GM13977 (cell line): ENCODE measurements around the gene CNGA3.

Experiments used
- DNase-seq: peaks from one replicate; pipeline ENCODE4 v3.0.0; 2012; ENCODE audit warnings: low spot score
- in situ Hi-C: fragments of 300-500 bp; cut with MboI; formaldehyde crosslinking; loops from one replicate; pipeline ENCODE4 v1.12.0; 2022; ENCODE audit warnings: low sequenced_read_pairs, low pct_unique_long_range_greater_than_20kb, mixed read lengths, inconsistent platforms; ENCODE audit not compliant: unreplicated experiment
- TF ChIP-seq, protein P1 (sequence below): IDR thresholded peaks from 2 replicates; pipeline ENCODE4 v1.5.1; 2012; ENCODE audit warnings: mild to moderate bottlenecking, control low read depth; ENCODE audit not compliant: insufficient read depth; ENCODE audit errors: extremely low read depth, missing control alignments

Gene CNGA3

DNA sequence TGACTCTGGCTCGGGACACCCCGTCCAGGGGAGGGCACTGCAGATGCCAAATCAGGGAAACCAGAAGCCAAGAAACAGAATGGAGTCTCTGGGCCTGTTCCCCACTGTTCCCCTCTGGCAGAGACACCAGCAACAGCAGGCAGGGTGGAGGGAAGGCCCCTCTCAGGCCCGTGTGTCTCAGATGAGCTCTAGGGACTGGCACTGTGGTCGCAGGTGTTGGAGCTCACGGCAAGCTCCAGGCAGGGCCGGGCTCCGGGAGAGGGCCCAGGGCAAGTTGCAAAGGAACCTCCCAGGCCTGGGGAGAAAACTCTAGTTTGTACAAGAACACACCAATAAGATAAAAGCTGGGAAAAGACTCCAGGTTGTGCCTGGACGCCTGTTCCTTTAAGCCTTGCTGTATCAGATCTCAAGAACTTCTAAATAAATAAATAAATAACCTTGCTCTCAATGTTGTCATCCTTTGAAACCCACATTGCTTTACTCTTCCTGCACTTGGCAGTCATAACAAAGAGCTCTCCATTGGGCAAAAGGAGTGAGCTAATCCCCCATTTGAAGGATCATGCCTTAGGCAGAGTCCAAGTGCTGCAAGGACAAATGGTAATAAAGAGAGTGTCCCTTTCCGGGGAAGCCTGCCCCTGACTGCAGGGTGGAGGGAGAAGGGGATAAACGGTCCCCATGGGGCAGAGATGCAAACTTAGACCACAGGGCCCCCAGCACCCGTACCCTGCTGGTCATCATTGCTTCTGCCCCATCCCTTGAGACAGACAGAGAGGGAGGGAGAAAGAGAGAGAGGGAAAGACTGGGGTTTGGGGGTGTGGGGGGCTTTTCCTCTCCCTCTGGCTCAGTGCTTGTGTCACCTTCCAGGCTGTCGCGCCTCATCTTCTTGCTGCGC, 33.3 kb downstream of the CNGA3 start:
- TF ChIP-seq, protein P1, sequence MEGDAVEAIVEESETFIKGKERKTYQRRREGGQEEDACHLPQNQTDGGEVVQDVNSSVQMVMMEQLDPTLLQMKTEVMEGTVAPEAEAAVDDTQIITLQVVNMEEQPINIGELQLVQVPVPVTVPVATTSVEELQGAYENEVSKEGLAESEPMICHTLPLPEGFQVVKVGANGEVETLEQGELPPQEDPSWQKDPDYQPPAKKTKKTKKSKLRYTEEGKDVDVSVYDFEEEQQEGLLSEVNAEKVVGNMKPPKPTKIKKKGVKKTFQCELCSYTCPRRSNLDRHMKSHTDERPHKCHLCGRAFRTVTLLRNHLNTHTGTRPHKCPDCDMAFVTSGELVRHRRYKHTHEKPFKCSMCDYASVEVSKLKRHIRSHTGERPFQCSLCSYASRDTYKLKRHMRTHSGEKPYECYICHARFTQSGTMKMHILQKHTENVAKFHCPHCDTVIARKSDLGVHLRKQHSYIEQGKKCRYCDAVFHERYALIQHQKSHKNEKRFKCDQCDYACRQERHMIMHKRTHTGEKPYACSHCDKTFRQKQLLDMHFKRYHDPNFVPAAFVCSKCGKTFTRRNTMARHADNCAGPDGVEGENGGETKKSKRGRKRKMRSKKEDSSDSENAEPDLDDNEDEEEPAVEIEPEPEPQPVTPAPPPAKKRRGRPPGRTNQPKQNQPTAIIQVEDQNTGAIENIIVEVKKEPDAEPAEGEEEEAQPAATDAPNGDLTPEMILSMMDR = no peak
- DNase-seq = no peak
- in situ Hi-C loops = loop anchor here (10.0 to 25.0 kb wide), 2 partner anchors 567 to 675 kb away; no protein-coding TSS in a partner anchor

DNA sequence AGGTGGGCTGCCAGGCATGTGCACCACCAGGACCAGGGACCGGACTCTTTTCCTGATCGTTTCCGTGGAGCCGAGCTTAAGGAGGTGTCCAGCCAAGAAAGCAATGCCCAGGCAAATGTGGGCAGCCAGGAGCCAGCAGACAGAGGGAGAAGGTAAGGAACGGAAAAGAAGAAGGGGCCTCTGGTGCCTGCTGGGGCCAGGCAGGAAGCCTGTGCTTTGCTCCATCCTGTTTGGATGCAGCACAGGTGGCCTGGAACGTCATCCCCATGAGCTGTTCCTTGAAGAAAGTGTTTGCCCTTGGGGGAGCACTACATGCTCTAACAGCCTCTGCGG, 33.9 kb downstream of the CNGA3 start:
- in situ Hi-C loops = loop anchor here (10.0 to 25.0 kb wide), 2 partner anchors 568 to 675 kb away; no protein-coding TSS in a partner anchor
- TF ChIP-seq, protein P1 = no peak
- DNase-seq = no peak

DNA sequence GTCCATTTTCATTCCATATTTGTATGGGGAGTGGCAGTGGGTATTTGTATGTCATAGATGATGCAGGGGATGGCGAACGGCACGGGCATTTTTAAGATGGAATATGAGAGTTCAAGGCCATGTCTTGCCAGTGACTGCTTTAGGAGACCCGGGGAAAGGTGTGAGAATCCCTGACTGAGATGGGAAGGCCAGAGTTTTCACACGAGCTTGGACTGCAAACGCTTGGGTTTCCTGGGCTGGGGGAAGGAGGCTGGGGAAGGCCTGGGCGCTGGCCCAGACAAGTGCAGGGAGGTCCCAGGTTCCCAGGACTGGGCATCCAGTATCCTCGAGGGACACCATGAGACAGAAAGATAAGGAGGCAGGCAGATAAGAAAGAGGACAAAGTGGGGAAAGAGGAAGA, 35.2 kb downstream of the CNGA3 start:
- TF ChIP-seq, protein P1 = no peak
- in situ Hi-C loops = loop anchor here (10.0 to 25.0 kb wide), 2 partner anchors 569 to 677 kb away; no protein-coding TSS in a partner anchor
- DNase-seq = no peak

DNA sequence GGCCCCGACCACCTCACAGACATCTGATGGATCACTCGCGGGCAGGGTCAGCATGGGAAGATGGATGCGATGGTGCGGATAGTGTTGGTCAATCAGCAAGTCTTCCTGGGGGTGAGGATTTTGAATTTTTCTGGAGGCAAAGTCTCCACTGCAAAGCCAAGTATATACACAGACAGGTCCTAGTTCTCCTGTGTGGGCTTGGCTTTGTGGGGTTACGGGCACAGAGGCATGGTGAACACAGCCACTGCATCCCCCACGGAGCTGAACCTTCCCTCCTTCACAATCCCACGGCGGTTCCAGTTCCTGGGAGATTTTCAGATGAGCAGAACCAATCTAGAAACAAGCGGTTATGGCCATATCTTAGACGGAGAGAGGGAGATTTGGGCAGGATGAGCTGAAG, 35.8 kb downstream of the CNGA3 start:
- DNase-seq = no peak
- in situ Hi-C loops = loop anchor here (10.0 to 25.0 kb wide), 2 partner anchors 570 to 677 kb away; no protein-coding TSS in a partner anchor
- TF ChIP-seq, protein P1 = no peak

DNA sequence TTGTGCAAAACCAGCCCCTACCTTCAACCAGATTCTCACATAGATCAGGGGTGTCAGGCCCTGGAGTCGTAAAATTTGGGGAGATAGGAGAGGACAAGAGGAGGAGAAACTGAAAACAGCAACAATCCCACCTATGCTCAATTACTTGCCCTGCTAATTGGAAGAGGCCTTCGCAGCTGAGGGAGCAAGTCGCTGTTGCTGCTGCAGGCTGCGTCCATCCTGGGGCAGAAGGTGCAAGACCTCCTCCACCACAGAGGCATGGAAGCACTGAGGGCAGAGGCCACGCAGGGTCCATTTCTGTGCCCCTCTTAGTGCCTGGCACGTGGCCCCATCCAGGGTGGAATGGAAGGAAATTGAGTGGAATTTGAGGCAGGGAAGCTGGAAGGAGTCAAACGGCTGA, 36.5 kb downstream of the CNGA3 start:
- TF ChIP-seq, protein P1 = no peak
- in situ Hi-C loops = loop anchor here (10.0 to 25.0 kb wide), 2 partner anchors 570 to 678 kb away; no protein-coding TSS in a partner anchor
- no peak for DNase-seq

DNA sequence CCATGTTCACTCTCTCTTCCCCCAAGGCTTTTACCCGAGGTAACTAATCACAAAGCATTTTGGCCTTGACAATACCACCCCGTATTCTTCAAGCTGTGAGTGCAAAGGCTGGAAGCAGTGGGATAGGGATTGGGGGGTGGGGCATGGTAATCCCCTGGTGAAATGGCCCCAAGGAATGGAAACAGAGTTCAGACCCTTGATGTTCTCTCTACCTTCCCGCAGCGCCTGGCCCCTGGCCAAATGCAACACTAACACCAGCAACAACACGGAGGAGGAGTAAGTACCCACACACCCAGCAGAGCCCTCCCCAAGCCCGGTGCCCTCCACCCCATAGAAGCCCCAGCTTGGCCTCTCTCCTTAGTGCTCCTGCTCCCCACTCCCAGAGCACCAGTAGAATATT, 36.9 kb downstream of the CNGA3 start:
- in situ Hi-C loops = loop anchor here (10.0 to 25.0 kb wide), 2 partner anchors 571 to 678 kb away; no protein-coding TSS in a partner anchor
- TF ChIP-seq, protein P1 = no peak

More for the DNA sequence above, 36.9 kb downstream of the CNGA3 start:
- no peak for DNase-seq
